Muscle of leg (tissue), 11 donors: Measurements from ENCODE around the gene RCSD1. TPM values are rescaled to one million over a fixed set of nuclear protein-coding genes. Genes with fewer than 3 reads are reported as not detected.

Experiments
- DNase-seq: peaks from one replicate; pipeline ENCODE4 v3.0.0; 2013
- H3K27ac ChIP-seq: one replicate; pipeline ENCODE4 v1.5.1; 2013; ENCODE audit warnings: mild to moderate bottlenecking, low read length, control low read depth
- H3K27me3 ChIP-seq: one replicate; pipeline ENCODE4 v1.6.1; 2013; ENCODE audit warnings: low read length; ENCODE audit not compliant: control insufficient read depth, insufficient read depth
- H3K36me3 ChIP-seq: one replicate; pipeline ENCODE4 v1.6.1; 2013; ENCODE audit warnings: low read length; ENCODE audit not compliant: control insufficient read depth, insufficient read depth
- H3K4me1 ChIP-seq: one replicate; pipeline ENCODE4 v1.6.1; 2013; ENCODE audit warnings: low read length; ENCODE audit not compliant: control insufficient read depth, insufficient read depth
- H3K4me3 ChIP-seq: one replicate; pipeline ENCODE4 v1.5.1; 2013; ENCODE audit warnings: low read length, control low read depth
- H3K9me3 ChIP-seq: replicated peaks from 2 replicates; pipeline ENCODE4 v1.6.1; 2013; ENCODE audit warnings: low read depth, low read length; ENCODE audit not compliant: control insufficient read depth
- WGBS: methylation state at CpG from one replicate; pipeline ENCODE4 v1.1.5; 2013; ENCODE audit warnings: missing lambda C conversion rate; ENCODE audit not compliant: insufficient coverage; 5-methylcytosine and 5-hydroxymethylcytosine counted together
- polyA plus RNA-seq, 8 donors: library from polyadenylated mRNA; unstranded; fragments of 120-200 nt; gene quantifications; one replicate each; pipeline versions ENCODE4 v1.2.1 to v1.2.3, GENCODE V29; 2013; ENCODE audit warnings: inconsistent platforms in 1 of 8, low replicate concordance in 1 of 8; ENCODE audit not compliant: insufficient read length in 8 of 8, insufficient read depth in 1 of 8
- total RNA-seq: library from RNA; stranded (reverse); fragments of 120-200 nt; gene quantifications from one replicate; pipeline ENCODE4 v1.2.4, GENCODE V29; 2013

The RCSD1 gene
- total and polyA plus RNA-seq, 9 donors = 31.4 to 60.6 (median 40.8) TPM

GRCh38 chr1:167697667-167698141 is 67.7 kb downstream of the RCSD1 start:
- DNase-seq = peak; percentile 50
- H3K4me3 ChIP-seq = no peak overlapping the region
- H3K4me1 ChIP-seq = no peaks in the 10 kb centered on the region
- H3K9me3 ChIP-seq = no peaks in the 10 kb centered on the region
- WGBS = 66% methylated on average over 9 of the region's 14 CpGs
- H3K36me3 ChIP-seq = peaks cover 36% of the 10 kb centered on the region
- no peak overlapping the region for H3K27ac ChIP-seq
- no peaks in the 10 kb centered on the region for H3K27me3 ChIP-seq

GRCh38 chr1:167698313-167698712 is 68.3 kb downstream of the RCSD1 start:
- no peak for DNase-seq
- H3K27me3 ChIP-seq = no peaks in the 10 kb centered on the region
- no peak overlapping the region for H3K4me3 ChIP-seq
- H3K4me1 ChIP-seq = no peaks in the 10 kb centered on the region
- H3K27ac ChIP-seq = no peak overlapping the region
- H3K9me3 ChIP-seq = no peaks in the 10 kb centered on the region
- peaks cover 33% of the 10 kb centered on the region for H3K36me3 ChIP-seq
- WGBS = 58% methylated on average over 2 of the region's 4 CpGs

GRCh38 chr1:167701510-167701909 is 71.5 kb downstream of the RCSD1 start:
- Histone ChIP-seq H3K9me3 (no peaks in the 10 kb centered on the region), H3K36me3 (peaks cover 18% of the 10 kb centered on the region), H3K27me3 (no peaks in the 10 kb centered on the region), H3K27ac (no peak overlapping the region), H3K4me1 (no peaks in the 10 kb centered on the region), H3K4me3 (no peak overlapping the region)
- WGBS = 57% methylated on average over 1 of the region's 1 CpG
- DNase-seq = no peak

- Histone ChIP-seq H3K27me3 (no peaks in the 10 kb centered on the region), H3K4me3 (no peak overlapping the region), H3K36me3 (peaks cover 14% of the 10 kb centered on the region), H3K4me1 (no peaks in the 10 kb centered on the region), H3K27ac (no peak overlapping the region), H3K9me3 (no peaks in the 10 kb centered on the region)
- 91% methylated on average over 1 of the region's 1 CpG for WGBS
- DNase-seq = no peak
These were observed 73.5 kb downstream of the RCSD1 start for GRCh38 chr1:167703557-167703956.

DNA sequence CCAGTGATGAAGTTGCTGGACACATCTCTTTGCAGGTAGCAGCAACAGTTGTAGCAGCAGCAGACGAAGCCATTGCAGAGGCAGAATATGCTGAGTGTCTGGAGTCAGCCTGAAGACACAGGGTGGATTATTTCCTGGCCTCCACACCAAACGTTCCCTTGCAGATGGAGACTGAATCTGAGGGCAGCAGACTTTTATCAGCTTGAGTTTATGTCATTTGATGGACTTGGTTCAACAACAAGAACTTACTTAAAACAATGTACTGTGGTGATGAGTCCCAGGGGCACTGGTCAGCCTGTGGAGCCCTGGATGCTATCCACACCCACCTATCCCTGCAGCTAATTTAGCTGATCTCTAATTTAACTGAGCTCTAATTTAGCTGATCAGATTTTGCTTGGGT is 74.7 kb downstream of the RCSD1 start:
- Histone ChIP-seq H3K4me3 (no peak overlapping the region), H3K4me1 (no peaks in the 10 kb centered on the region), H3K27me3 (no peaks in the 10 kb centered on the region), H3K9me3 (no peaks in the 10 kb centered on the region), H3K36me3 (peaks cover 9% of the 10 kb centered on the region), H3K27ac (no peak overlapping the region)
- no peak for DNase-seq
- WGBS = 25% methylated on average over 1 of the region's 2 CpGs

DNA sequence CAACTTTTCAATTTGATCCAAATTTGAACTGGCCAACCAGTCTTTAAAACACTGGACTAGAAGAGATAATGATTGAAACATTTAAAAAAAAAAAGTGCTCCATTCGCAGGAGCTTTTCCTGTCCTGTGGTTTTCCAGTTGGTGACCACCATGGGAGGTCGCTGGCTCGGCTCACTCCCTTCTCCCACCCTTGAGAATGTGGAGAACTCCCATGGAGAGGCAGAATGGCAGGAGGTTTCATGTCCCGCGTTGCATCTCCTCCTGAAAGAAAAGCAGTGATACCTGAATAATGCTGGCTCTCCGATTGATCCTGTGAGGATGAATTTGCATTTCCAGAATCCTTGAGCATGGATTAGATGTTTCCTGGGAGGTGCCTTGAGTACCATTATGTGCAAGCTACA is 75.2 kb downstream of the RCSD1 start:
- Histone ChIP-seq H3K27me3 (no peaks in the 10 kb centered on the region), H3K9me3 (no peaks in the 10 kb centered on the region), H3K27ac (no peak overlapping the region), H3K4me3 (no peak overlapping the region), H3K36me3 (peaks cover 9% of the 10 kb centered on the region), H3K4me1 (no peaks in the 10 kb centered on the region)
- no CpG with 5 or more reads among the region's 6 CpGs for WGBS
- DNase-seq = no peak

DNA sequence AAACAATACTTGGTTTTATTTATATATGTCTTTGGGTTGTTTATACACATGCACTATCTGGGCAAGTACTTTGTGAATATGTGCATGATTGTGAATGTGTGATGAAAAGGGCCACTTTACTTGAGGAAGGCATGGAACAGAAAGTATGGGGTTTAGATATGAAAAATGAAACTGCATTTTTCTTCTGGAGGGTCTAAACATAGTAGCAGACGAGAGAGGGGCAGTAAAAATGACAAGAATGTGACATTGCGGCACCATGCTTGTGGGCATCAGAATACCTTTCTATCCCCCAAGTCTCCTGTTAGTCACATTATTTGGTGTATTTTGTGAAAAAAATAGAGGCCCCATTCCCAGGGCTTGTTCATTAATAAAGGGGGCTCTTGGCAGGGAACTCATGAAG is 76.3 kb downstream of the RCSD1 start:
- no peaks in the 10 kb centered on the region for H3K4me1 ChIP-seq
- no peak overlapping the region for H3K4me3 ChIP-seq
- DNase-seq = no peak
- WGBS = no CpG with 5 or more reads among the region's 2 CpGs
- no peaks in the 10 kb centered on the region for H3K9me3 ChIP-seq
- no peaks in the 10 kb centered on the region for H3K27me3 ChIP-seq
- no peak overlapping the region for H3K27ac ChIP-seq
- H3K36me3 ChIP-seq = peaks cover 9% of the 10 kb centered on the region

DNA sequence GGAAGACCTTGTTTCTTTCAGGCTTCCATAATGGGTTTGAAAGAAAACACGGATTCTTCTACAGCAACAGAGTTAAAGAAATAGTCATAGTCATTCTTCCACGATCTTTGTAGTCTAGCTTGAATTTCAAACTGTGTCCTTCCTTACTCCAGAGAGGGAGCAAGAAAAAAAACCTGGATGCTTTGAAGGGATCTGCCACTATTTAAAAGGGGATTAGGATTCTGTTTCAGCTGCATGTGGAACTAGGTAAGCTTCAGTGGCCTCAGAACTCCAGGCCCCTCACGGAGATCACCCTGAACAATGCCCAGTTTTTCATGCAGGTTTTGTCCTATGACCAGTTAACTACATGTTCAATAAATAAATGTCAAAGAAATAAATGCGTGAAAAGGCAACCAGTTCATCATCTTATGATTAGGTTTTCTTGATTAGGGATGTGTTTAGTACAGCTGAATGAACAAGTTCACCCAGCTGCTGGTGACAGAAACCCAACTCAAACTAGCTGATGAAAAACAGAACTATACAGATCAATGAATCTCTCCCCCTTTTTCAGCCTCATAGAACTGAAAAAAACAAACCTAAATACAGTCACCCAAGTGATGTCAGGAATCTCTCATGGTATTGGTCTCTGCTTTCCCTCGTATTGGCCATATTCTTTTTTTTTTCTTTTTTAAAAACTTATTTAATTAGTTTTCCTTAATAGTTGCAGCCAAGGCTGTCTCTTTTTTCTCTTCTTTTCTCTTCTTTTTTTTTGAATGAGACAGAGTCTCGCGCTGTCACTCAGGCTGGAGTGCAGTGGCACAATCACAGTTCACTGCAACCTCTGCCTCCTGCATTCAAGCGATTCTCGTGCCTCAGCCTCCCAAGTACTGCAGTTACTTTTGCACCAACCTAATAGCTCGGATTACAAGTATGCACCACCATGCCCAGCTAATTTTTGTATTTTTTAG is 77.2 kb downstream of the RCSD1 start:
- no peaks in the 10 kb centered on the region for H3K4me1 ChIP-seq
- DNase-seq = no peak
- peaks cover 7% of the 10 kb centered on the region for H3K36me3 ChIP-seq
- no peak overlapping the region for H3K27ac ChIP-seq
- H3K27me3 ChIP-seq = no peaks in the 10 kb centered on the region
- 82% methylated on average over 5 of the region's 10 CpGs for WGBS
- H3K4me3 ChIP-seq = no peak overlapping the region
- H3K9me3 ChIP-seq = no peaks in the 10 kb centered on the region

DNA sequence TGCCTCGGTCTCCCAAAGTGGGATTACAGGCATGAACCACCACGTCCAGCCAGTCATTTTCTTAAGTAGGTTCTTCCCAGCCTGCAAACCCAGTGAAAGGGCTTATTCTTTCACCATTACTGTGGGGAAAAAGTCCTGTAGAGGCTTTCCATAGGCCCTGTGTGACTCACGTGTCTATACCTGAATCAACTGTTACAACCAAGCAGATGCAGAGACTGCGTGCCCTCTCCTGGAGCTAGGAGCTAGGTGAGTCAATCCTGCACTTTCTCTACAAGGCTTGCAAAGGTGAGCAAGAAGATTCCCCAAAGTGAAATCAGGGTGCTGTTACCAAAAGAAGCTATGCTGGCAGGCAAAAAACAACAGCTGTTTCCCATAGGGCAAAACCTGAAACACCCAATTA is 77.9 kb downstream of the RCSD1 start:
- H3K9me3 ChIP-seq = no peaks in the 10 kb centered on the region
- no peak for DNase-seq
- H3K27me3 ChIP-seq = peaks cover 2% of the 10 kb centered on the region
- H3K4me1 ChIP-seq = no peaks in the 10 kb centered on the region
- H3K36me3 ChIP-seq = peaks cover 6% of the 10 kb centered on the region
- no peak overlapping the region for H3K27ac ChIP-seq
- no peak overlapping the region for H3K4me3 ChIP-seq
- 72% methylated on average over 3 of the region's 4 CpGs for WGBS

- Histone ChIP-seq H3K9me3 (no peaks in the 10 kb centered on the region), H3K27ac (no peak overlapping the region), H3K4me3 (no peak overlapping the region), H3K27me3 (peaks cover 9% of the 10 kb centered on the region), H3K36me3 (peaks cover 6% of the 10 kb centered on the region), H3K4me1 (peaks cover 8% of the 10 kb centered on the region)
- 61% methylated on average over 2 of the region's 3 CpGs for WGBS
- DNase-seq = no peak
These were observed 78.9 kb downstream of the RCSD1 start for GRCh38 chr1:167708940-167709389.
